Fibroblast of lung (primary cell): ENCODE results near the gene ATAD5.

ENCODE experiments used
- CTCF ChIP-seq, 2 donors: IDR thresholded peaks in 1 of 2; conservative IDR thresholded peaks in 1 of 2; 1 replicate in 1 of 2; 2 replicates in 1 of 2; pipeline ENCODE4 v1.5.1; 2011 to 2012; ENCODE audit warnings: low read length in 2 of 2, control low read depth in 1 of 2, inconsistent platforms in 1 of 2, low read depth in 1 of 2, mild to moderate bottlenecking in 1 of 2
- EZH2 ChIP-seq: IDR thresholded peaks from 2 replicates; pipeline ENCODE4 v1.5.1; 2012; ENCODE audit warnings: low read length, control low read depth, mild to moderate bottlenecking; ENCODE audit errors: missing control alignments

- TF ChIP-seq EZH2 (no peak), CTCF (conservative IDR thresholded peaks at IDR 0.05 in 1 of 2, IDR thresholded peaks at IDR 0.05 in 1 of 2; ENCODE audit: low read depth in 1 of 2, low read length in 2 of 2) (no peak)
These were observed 15.6 kb upstream of the ATAD5 start for GRCh38 chr17:30816165-30816564.
